HepG2 (cell line): ENCODE results near the gene DOCK4. TPM values are rescaled to one million over a fixed set of nuclear protein-coding genes. Genes with fewer than 3 reads are reported as not detected.
A peak's percentile ranks its signal among the peaks of the same experiment; 100 is the strongest.

Experiments
- ATAC-seq: fragments of 200-7000 bp; cut with Tn5 transposase; 3 replicates; pipeline ENCODE4 v1.9.1; 2020; ENCODE audit warnings: mild to moderate bottlenecking, moderate library complexity
- BruUV-seq: library from RNA; stranded (reverse); fragments of 400-500 nt; replicated peaks from 2 replicates; lab custom pipeline; 2021; lab: Mats Ljungman, UMichigan
- CTCF ChIA-PET: fragments of 300-600 bp; formaldehyde crosslinking; extraction: SDS; loops from one replicate; lab custom pipeline; 2021; ENCODE audit warnings: low total read pairs, inconsistent platforms, low intra/inter-chr PET ratio; lab: Yijun Ruan, JAX
- POLR2A ChIA-PET: fragments of 350-600 bp; sonication (Branson Sonifier 250); formaldehyde crosslinking; loops from one replicate; lab custom pipeline; 2020; ENCODE audit warnings: antibody characterized with exemption, inconsistent platforms; lab: Yijun Ruan, JAX
- DNase-seq: peaks from one replicate; pipeline ENCODE4 v3.0.0-alpha.2; 2015; ENCODE audit warnings: low spot score
- FAIRE-seq: peaks from 3 replicates; lab custom pipeline; 2011; peaks lifted over from hg19 to GRCh38; lab: Jason Lieb, UNC
- H2AFZ ChIP-seq: one replicate; pipeline ENCODE4 v1.6.1; 2011; ENCODE audit warnings: low read length, inconsistent platforms
- H3K27ac ChIP-seq: fragments of 300-600 bp; 3 replicates; pipeline ENCODE4 v1.8.0; 2011; ENCODE audit warnings: mixed run types, mild to moderate bottlenecking, mixed read lengths, low read length, inconsistent platforms; ENCODE audit not compliant: insufficient read depth; ENCODE audit errors: extremely low read length
- H3K27me3 ChIP-seq, 2 experiments: fragments of 200-600 bp in 1 of 2; 2 replicates in 1 of 2; 3 replicates in 1 of 2; pipeline versions ENCODE4 v1.6.0 to v1.8.0; 2011; ENCODE audit warnings: low read length in 2 of 2, mild to moderate bottlenecking in 2 of 2, moderate library complexity in 2 of 2, inconsistent platforms in 1 of 2; ENCODE audit not compliant: insufficient read depth in 2 of 2, control insufficient read depth in 1 of 2
- H3K36me3 ChIP-seq, 2 experiments: fragments of 200-600 bp in 1 of 2; replicated peaks in 1 of 2; 2 replicates in 1 of 2; 3 replicates in 1 of 2; pipeline versions ENCODE4 v1.5.1 to v1.8.0; 2011; ENCODE audit warnings: low read length in 2 of 2, inconsistent platforms in 1 of 2; ENCODE audit not compliant: insufficient read depth in 2 of 2, control insufficient read depth in 1 of 2
- H3K4me1 ChIP-seq: 2 replicates; pipeline ENCODE4 v1.5.1; 2012; ENCODE audit warnings: low read length, inconsistent platforms; ENCODE audit not compliant: insufficient read depth
- H3K4me2 ChIP-seq: 2 replicates; pipeline ENCODE4 v1.6.0; 2011; ENCODE audit warnings: low read depth, low read length, inconsistent platforms
- H3K4me3 ChIP-seq, 3 experiments: fragments of 200-600 bp in 1 of 3; sonication (generic), shearing (Covaris generic) in 1 of 3; replicated peaks in 1 of 3; 2 replicates each; pipeline ENCODE4 v1.5.1; 2011 to 2016; ENCODE audit warnings: low read length in 3 of 3, inconsistent platforms in 2 of 3, low read depth in 2 of 3, mild to moderate bottlenecking in 2 of 3, control low read depth in 1 of 3, mixed read lengths in 1 of 3; ENCODE audit not compliant: insufficient read depth in 1 of 3
- H3K79me2 ChIP-seq: one replicate; pipeline ENCODE4 v1.6.1; 2011; ENCODE audit warnings: low read length, inconsistent platforms; ENCODE audit not compliant: insufficient read depth
- H3K9ac ChIP-seq: 2 replicates; pipeline ENCODE4 v1.6.0; 2011; ENCODE audit warnings: mild to moderate bottlenecking, low read depth, low read length, inconsistent platforms; ENCODE audit not compliant: insufficient read depth
- H3K9me3 ChIP-seq: 2 replicates; pipeline ENCODE4 v1.5.1; 2012; ENCODE audit warnings: mild to moderate bottlenecking, low read length
- H4K20me1 ChIP-seq: 2 replicates; pipeline ENCODE4 v1.6.0; 2011; ENCODE audit warnings: inconsistent platforms, mild to moderate bottlenecking, low read length, moderate library complexity; ENCODE audit not compliant: insufficient read depth
- BRCA1 ChIP-seq: sonication (generic); formaldehyde crosslinking; IDR thresholded peaks from 2 replicates; pipeline ENCODE4 v1.4.0; 2020; ENCODE audit warnings: missing genetic modification reagents
- CEBPB ChIP-seq: IDR thresholded peaks from 2 replicates; pipeline ENCODE4 v1.6.1; 2011; ENCODE audit warnings: low read depth, low read length, improper control_type of control experiment, borderline replicate concordance
- CREM ChIP-seq, 2 experiments: sonication (generic) in 1 of 2; formaldehyde crosslinking in 1 of 2; IDR thresholded peaks; 2 replicates each; pipeline versions ENCODE4 v1.4.0 to v1.6.1; 2016 to 2020; ENCODE audit warnings: antibody characterized with exemption in 1 of 2, mild to moderate bottlenecking in 1 of 2, missing genetic modification reagents in 1 of 2
- EP300 ChIP-seq, 3 experiments: sonication (generic) in 1 of 3; formaldehyde crosslinking in 1 of 3; IDR thresholded peaks; 2 replicates each; pipeline versions ENCODE4 v1.5.1 to v1.6.1; 2011 to 2020; ENCODE audit warnings: low read depth in 2 of 3, low read length in 2 of 3, borderline replicate concordance in 1 of 3, improper control_type of control experiment in 1 of 3, mild to moderate bottlenecking in 1 of 3, missing genetic modification reagents in 1 of 3, moderate library complexity in 1 of 3
- ETV5 ChIP-seq: IDR thresholded peaks from 2 replicates; pipeline ENCODE4 v1.6.1; 2018; ENCODE audit warnings: missing biosample characterization, missing genetic modification reagents, inconsistent platforms, borderline replicate concordance
- FOXK1 ChIP-seq: sonication (generic); formaldehyde crosslinking; IDR thresholded peaks from 2 replicates; pipeline ENCODE4 v1.4.0; 2020; ENCODE audit warnings: low read depth, missing genetic modification reagents, borderline replicate concordance
- GATAD2A ChIP-seq: IDR thresholded peaks from 2 replicates; pipeline ENCODE4 v1.6.1; 2016
- HOXA5 ChIP-seq: sonication (generic); formaldehyde crosslinking; IDR thresholded peaks from 2 replicates; pipeline ENCODE4 v1.4.0; 2020; ENCODE audit warnings: missing genetic modification reagents
- MIER2 ChIP-seq: IDR thresholded peaks from 2 replicates; pipeline ENCODE4 v1.6.1; 2016; ENCODE audit warnings: missing biosample characterization, missing genetic modification reagents
- ZFP1 ChIP-seq: IDR thresholded peaks from 2 replicates; pipeline ENCODE4 v1.6.1; 2016
- ZFX ChIP-seq: sonication (generic); formaldehyde crosslinking; IDR thresholded peaks from 2 replicates; pipeline ENCODE4 v1.4.0; 2020; ENCODE audit warnings: mild to moderate bottlenecking, low read depth, missing genetic modification reagents, moderate library complexity
- WGBS: methylation state at CpG from one replicate; pipeline ENCODE4 v1.1.6; 2017; ENCODE audit warnings: low lambda C conversion rate; 5-methylcytosine and 5-hydroxymethylcytosine counted together
- in situ Hi-C: cut with HindIII; loops from 2 replicates; pipeline ENCODE4 v1.10.0; 2017; ENCODE audit warnings: low pct_unique_long_range_greater_than_20kb; ENCODE audit not compliant: extremely low pct_ligation_motif_present
- intact Hi-C: fragments of 100-400 bp; cut with micrococcal nuclease; formaldehyde crosslinking; loops from one replicate; pipeline ENCODE4 v1.10.0; 2022; ENCODE audit not compliant: unreplicated experiment
- polyA plus RNA-seq, 8 experiments: library from polyadenylated mRNA; depleted of rRNA in 3 of 8; stranded (reverse) in 7 of 8; unstranded in 1 of 8; fragments of >200 nt; fragmentation: Illumina TruSeq in 4 of 8; extraction: Trizol in 4 of 8; gene quantifications; 2 replicates each; pipeline versions ENCODE4 v1.2.1 to v1.2.3, GENCODE V29; 2011 to 2016; ENCODE audit warnings: low read depth in 4 of 8, missing spikeins in 1 of 8, mixed read lengths in 1 of 8; ENCODE audit not compliant: insufficient read depth in 1 of 8
- total RNA-seq, 5 experiments: library from RNA; depleted of rRNA; stranded (reverse); fragments of >200 nt; fragmentation: Illumina TruSeq; extraction: Trizol; gene quantifications; 2 replicates each; pipeline ENCODE4 v1.2.3, GENCODE V29; 2016; ENCODE audit warnings: low read depth in 1 of 5
- TF ChIP-seq, protein P1 (sequence below): sonication (generic); formaldehyde crosslinking; IDR thresholded peaks from 2 replicates; pipeline ENCODE4 v1.4.0; 2020; ENCODE audit warnings: missing genetic modification reagents
- TF ChIP-seq, protein P2 (sequence below): IDR thresholded peaks from 2 replicates; pipeline ENCODE4 v1.6.1; 2018; ENCODE audit warnings: missing genetic modification reagents, mild to moderate bottlenecking, missing compliant biosample characterization
- TF ChIP-seq, protein P3 (sequence below): sonication (generic); formaldehyde crosslinking; conservative IDR thresholded peaks from 2 replicates; pipeline ENCODE4 v1.8.0; 2022; ENCODE audit warnings: mild to moderate bottlenecking, moderate library complexity, missing genetic modification reagents
- TF ChIP-seq, protein P4 (sequence below): sonication (generic); formaldehyde crosslinking; IDR thresholded peaks from 2 replicates; pipeline ENCODE4 v1.4.0; 2020; ENCODE audit warnings: missing genetic modification reagents

DOCK4 gene
- total and polyA plus RNA-seq, 2 of the 13 experiments (the other 11 are each of a cell fraction or from before 2014, with no cell fraction given): 13.5 to 17.4 TPM

DNA sequence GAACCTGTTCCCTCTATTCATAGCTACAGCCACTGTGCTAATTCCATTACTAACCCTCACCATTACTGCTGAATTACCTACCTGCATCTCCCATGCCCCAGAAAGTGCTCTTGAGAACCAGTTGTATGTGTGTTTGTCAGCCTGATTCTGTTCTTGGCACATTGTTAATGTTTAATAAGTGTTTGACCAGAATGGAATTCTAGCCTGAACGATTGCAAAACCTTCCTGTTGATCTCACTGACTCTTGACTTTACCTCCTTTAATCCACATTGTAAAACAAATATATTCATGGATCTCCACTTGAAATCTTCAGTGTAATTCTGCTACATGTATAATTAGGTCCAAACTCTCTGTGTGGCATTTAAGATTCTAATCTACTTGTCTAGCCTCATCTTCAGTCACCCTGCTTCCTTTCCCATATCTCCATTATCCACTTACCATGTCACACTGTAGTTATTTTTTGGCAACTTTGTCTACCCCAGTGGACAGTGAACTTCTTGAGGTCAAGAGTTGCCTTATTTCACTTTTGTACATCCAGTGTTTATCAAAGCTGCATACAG lies 5.2 kb upstream of the DOCK4 start:
- 0% methylated on average over 1 of the region's 1 CpG for WGBS
- CTCF ChIA-PET: no interaction called here
- peaks cover 75% of the 10 kb centered on the region for H3K4me1 ChIP-seq
- no peak overlapping the region for H2AFZ ChIP-seq
- POLR2A ChIA-PET: no interaction called here
- no peaks in the 10 kb centered on the region; a peak in 1 of 5 replicates for H3K27me3 ChIP-seq
- in situ Hi-C loops (no loop called here), intact Hi-C loops (no loop called here)
- FAIRE-seq: peak; percentile 83
- H3K79me2 ChIP-seq: peaks cover 85% of the 10 kb centered on the region
- H4K20me1 ChIP-seq: no peaks in the 10 kb centered on the region
- no TSS peak for BruUV-seq
- no peaks in the 10 kb centered on the region for H3K36me3 ChIP-seq
- peak overlapping the region; percentile 61 for H3K4me2 ChIP-seq
- no peak overlapping the region for H3K9ac ChIP-seq
- H3K9me3 ChIP-seq: no peaks in the 10 kb centered on the region
- peak; percentile 93 for DNase-seq
- peak overlapping the region; percentile 70 for H3K27ac ChIP-seq
- H3K4me3 ChIP-seq: no peak overlapping the region; a peak in 1 of 6 replicates
- ATAC-seq: peak; percentile 64
- TF ChIP-seq BRCA1 (no peak), EP300 (IDR thresholded peaks at IDR 0.05; ENCODE audit: low read depth in 2 of 2, low read length in 2 of 2) (peak in 1 of 2 experiments; percentile 89; a peak in 2 of 4 replicates), EP300 (CRISPR knock-in tag; IDR thresholded peaks at IDR 0.05; ENCODE audit: borderline replicate concordance) (peak; percentile 58; the same call in 1 of the 2 replicates), MIER2 (CRISPR knock-in tag) (no peak; the same call in 1 of the 2 replicates), FOXK1 (peak; percentile 67; the same call in 1 of the 2 replicates), HOXA5 (CRISPR knock-in tag) (peak; percentile 26; the same call in 1 of the 2 replicates), ETV5 (CRISPR knock-in tag) (peak; percentile 77; the same call in 1 of the 2 replicates), ZFX (CRISPR knock-in tag) (no peak), CREM (IDR thresholded peaks at IDR 0.05) (peak; percentile 64; the same call in 1 of the 2 replicates), CREM (CRISPR knock-in tag; IDR thresholded peaks at IDR 0.05) (no peak), ZFP1 (0 out of 2 replicates have a peak, but pooled peaks have one; percentile 71), GATAD2A (CRISPR knock-in tag) (peak; percentile 92), CEBPB (peak; percentile 96)
- TF ChIP-seq, protein P1, sequence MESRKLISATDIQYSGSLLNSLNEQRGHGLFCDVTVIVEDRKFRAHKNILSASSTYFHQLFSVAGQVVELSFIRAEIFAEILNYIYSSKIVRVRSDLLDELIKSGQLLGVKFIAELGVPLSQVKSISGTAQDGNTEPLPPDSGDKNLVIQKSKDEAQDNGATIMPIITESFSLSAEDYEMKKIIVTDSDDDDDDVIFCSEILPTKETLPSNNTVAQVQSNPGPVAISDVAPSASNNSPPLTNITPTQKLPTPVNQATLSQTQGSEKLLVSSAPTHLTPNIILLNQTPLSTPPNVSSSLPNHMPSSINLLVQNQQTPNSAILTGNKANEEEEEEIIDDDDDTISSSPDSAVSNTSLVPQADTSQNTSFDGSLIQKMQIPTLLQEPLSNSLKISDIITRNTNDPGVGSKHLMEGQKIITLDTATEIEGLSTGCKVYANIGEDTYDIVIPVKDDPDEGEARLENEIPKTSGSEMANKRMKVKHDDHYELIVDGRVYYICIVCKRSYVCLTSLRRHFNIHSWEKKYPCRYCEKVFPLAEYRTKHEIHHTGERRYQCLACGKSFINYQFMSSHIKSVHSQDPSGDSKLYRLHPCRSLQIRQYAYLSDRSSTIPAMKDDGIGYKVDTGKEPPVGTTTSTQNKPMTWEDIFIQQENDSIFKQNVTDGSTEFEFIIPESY (CRISPR knock-in tag): no peak
- TF ChIP-seq, protein P2, sequence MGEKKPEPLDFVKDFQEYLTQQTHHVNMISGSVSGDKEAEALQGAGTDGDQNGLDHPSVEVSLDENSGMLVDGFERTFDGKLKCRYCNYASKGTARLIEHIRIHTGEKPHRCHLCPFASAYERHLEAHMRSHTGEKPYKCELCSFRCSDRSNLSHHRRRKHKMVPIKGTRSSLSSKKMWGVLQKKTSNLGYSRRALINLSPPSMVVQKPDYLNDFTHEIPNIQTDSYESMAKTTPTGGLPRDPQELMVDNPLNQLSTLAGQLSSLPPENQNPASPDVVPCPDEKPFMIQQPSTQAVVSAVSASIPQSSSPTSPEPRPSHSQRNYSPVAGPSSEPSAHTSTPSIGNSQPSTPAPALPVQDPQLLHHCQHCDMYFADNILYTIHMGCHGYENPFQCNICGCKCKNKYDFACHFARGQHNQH (CRISPR knock-in tag): peak; percentile 34; the same call in 1 of the 2 replicates
- TF ChIP-seq, protein P3, sequence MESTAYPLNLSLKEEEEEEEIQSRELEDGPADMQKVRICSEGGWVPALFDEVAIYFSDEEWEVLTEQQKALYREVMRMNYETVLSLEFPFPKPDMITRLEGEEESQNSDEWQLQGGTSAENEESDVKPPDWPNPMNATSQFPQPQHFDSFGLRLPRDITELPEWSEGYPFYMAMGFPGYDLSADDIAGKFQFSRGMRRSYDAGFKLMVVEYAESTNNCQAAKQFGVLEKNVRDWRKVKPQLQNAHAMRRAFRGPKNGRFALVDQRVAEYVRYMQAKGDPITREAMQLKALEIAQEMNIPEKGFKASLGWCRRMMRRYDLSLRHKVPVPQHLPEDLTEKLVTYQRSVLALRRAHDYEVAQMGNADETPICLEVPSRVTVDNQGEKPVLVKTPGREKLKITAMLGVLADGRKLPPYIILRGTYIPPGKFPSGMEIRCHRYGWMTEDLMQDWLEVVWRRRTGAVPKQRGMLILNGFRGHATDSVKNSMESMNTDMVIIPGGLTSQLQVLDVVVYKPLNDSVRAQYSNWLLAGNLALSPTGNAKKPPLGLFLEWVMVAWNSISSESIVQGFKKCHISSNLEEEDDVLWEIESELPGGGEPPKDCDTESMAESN (CRISPR knock-in tag): peak; percentile 44; the same call in 1 of the 2 replicates
- TF ChIP-seq, protein P4, sequence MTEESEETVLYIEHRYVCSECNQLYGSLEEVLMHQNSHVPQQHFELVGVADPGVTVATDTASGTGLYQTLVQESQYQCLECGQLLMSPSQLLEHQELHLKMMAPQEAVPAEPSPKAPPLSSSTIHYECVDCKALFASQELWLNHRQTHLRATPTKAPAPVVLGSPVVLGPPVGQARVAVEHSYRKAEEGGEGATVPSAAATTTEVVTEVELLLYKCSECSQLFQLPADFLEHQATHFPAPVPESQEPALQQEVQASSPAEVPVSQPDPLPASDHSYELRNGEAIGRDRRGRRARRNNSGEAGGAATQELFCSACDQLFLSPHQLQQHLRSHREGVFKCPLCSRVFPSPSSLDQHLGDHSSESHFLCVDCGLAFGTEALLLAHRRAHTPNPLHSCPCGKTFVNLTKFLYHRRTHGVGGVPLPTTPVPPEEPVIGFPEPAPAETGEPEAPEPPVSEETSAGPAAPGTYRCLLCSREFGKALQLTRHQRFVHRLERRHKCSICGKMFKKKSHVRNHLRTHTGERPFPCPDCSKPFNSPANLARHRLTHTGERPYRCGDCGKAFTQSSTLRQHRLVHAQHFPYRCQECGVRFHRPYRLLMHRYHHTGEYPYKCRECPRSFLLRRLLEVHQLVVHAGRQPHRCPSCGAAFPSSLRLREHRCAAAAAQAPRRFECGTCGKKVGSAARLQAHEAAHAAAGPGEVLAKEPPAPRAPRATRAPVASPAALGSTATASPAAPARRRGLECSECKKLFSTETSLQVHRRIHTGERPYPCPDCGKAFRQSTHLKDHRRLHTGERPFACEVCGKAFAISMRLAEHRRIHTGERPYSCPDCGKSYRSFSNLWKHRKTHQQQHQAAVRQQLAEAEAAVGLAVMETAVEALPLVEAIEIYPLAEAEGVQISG: 0 out of 2 replicates have a peak, but pooled peaks have one; percentile 17
